SHP77 treated with DMSO at 0.1 percent for 48 hours (cell line): ENCODE measurements around the gene ETFB.

Experiments used
- DNase-seq: peaks from one replicate; lab custom pipeline; 2025; lab: John Stamatoyannopoulos, UW

Gene ETFB

DNA sequence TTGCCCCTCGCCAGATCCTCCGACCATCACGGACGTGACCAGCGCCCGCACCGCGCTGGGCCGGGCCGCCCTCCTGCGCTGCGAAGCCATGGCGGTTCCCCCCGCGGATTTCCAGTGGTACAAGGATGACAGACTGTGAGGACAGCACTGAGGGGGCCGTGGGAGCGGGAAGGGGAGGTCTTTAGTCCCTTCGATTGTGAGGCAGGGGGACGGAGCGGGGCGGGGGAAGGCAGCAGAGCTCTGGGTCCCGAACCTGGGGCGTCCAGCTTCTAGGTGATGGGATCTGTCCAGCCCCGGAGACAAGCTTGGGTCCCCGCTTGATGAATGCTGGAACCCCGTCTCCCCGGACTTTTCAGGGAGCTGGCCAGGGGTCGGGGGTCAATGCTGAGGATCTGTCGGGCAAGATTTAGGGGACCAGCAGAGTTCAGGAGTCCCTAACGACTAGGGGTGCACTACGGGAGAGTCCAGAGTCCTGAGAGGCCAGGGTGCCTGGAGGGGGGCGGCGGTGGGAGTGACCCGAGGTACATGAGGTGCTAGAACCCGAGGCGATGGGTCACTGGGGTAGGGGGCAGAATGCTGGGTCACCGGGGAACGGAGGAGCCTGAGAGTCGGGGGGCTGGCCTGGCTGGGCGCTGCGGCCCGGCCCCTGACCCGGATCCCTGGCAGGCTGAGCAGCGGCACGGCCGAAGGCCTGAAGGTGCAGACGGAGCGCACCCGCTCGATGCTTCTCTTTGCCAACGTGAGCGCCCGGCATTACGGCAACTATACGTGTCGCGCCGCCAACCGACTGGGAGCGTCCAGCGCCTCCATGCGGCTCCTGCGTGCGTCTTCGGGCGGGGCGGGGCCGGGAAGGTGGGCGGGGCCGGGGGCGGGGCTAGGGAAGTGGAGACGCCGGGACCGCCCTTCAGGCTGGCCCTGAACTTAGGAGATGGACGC is 38.9 kb downstream of the ETFB start:
- DNase-seq: no peak

DNA sequence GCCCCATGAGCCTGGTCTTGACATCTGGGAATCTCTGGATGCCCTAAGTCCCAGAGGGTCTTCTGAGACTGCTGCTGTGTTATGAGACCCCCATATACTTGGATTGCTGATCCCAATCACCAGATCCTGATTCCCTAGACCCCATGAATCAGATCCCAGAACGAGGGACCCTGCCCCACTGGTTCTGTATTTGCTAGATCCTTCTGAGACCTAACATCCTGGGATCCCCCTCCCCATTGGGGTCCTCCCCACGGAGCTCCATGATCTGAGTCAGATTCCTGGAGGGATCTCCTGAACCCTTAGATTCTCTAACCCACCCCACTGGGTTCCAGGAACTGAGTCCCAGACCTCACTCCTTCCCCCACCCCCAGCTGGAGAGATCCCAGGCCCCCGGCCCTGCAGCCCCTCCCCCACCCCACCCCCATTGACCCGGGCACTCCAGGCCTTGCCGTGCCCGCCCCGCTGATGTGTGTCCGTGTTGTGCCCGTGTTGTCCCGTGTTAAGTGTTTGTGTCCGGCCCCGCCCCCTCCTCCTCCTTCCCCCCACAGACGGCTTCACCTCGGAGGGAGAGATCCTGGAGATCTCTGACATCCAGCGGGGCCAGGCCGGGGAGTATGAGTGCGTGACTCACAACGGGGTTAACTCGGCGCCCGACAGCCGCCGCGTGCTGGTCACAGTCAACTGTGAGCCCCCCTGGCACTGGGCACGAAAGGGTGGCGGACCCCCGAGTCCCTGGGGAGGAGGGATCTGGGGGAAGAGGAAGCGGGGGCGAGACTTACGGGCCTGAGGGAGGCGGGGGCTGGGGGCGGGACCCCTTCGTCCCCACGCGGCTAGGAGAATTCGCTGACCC is 39.7 kb downstream of the ETFB start:
- no peak for DNase-seq

GRCh38 chr19:51325161-51325976 is 40.8 kb downstream of the ETFB start:
- no peak for DNase-seq

DNA sequence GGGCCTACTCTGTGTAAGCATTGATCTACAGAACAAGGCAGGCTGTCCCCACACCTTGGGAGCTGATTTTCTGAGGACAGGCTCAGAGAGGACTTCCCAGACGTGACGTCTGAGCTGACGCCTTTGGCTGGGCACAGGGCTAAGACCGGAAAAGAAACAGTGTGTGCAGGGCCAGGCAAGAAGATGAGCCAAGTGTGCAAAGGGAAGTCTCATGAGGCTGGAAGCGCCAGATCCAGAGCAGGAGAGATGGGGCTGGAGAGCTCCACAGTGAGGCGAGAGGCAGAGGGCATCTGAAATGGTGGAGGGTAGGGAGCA is 42.1 kb downstream of the ETFB start:
- DNase-seq: no peak

DNA sequence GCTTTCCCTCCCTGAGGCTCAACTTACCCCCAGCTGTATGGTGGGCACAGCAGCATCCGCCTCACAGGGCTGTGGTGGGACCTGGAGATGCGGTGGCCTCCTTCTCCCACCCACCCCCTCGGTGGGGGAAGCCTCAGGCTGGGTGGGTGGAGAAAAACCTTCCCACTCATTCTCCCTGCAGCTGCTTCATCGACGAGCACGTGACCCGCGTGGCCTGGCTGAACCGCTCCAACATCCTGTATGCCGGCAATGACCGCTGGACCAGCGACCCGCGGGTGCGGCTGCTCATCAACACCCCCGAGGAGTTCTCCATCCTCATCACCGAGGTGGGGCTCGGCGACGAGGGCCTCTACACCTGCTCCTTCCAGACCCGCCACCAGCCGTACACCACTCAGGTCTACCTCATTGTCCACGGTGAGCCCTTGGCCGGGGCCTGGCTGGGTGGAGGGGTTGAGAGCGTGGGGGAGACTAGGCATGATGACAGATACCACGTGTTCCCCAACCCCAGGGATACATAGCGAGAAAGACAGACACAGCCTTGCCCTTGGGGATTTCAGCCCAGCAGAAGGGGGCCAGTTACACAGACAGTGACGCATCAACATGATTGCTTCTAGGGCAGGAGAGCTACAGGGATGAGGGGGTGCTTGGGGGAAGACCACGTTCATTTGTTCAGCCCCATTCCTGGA is 42.6 kb downstream of the ETFB start:
- DNase-seq: no peak

- no peak for DNase-seq
These were observed 44.4 kb downstream of the ETFB start for GRCh38 chr19:51321799-51322198.

- DNase-seq: no peak
These were observed 45.9 kb downstream of the ETFB start for GRCh38 chr19:51320280-51320657.

DNA sequence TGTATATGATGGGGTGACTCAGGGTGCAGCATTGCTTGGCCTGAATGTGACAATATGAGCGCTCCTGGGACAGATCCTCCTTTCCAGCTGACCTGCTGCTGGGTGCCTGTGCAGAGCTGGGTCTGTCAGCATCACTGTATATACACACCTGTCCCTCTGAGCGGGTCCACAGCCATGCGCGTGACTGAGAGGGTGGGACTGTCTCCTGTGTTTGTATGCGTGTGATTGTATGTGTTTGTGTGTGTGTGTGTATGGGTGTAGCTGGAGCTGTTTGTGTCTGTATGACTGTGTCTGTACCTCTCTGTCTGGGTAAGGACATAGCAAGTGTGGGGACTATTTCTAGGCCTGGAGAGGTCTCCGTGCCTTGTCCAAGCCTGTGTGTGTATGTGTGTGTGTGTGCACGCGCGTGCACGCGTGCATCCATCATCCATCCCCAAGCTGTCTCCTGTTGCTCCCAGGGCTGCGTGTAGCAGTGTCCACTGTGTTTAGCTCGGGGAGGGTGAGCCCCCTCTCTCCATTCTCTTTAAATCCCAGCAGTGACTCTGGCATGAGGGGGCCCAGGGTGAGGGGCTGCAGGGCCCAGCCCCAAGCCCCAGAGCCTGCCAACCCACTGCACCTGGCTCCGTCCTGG is 46.4 kb downstream of the ETFB start:
- no peak for DNase-seq

DNA sequence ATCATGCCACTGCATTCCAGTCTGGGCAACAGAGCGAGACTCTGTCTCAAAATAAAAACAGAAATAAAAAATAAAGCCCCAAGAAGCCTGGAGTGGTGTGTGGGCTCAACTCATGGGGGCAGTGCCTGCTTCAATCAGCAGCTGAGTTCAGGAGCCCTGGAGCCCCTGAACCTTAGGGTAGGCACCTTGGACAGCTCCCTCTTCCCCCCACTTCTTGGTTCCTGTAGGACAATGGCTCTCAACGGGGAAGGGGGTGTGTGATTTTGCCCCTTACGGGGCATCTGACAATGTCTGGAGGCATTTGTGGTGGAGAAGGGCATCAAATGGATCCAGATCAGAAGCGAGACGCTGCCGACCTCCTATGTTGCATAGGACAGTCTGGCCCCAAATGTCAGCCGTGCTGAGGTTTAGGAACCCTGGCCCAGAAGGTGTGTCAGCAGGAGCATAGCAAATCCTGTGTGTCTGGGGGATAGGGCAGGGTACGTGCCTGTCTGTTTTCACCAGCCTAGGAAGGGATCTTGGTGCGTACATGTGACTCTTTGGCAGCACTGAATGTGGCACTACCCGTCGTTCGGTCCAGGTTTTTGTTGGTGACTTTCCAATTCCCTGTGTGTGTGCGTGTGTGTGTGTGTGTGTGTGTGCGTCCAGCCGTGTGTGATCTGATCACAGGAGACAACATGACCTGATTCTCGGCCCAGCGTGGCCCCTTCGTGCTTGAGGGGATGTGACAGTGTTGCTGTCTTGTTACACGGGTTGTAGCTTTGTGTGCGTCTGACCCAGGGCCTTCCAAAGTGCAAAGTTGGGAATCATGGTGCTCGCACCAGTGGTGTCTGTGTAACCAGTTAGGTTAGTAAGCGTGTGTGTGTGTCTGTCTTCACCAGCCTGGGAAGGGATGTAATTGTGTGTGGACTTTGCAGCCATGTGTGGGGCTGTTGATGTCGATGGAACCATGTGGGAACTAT is 47.2 kb downstream of the ETFB start:
- DNase-seq: no peak

GRCh38 chr19:51317968-51318367 is 48.2 kb downstream of the ETFB start:
- DNase-seq: no peak

- no peak for DNase-seq
These were observed 48.8 kb downstream of the ETFB start for GRCh38 chr19:51317376-51317775.

DNA sequence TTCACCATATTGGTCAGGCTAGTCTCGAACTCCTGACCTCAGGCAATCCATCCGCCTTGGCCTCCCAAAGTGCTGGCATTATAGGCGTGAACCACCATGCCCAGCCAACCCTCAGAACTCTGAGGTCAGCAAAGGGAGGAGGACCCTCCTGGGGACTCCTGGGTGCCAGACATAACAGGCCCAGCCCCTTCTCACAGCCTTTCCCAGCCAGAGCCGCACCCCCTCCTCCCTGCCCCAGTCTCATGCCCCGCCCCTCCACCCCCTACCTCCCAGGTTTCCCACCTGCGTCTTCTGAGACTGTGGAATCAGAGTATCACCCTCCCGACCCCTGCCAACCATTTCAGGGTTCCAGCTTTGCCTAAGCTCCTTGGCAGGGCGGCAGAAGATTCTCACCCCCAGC is 49.5 kb downstream of the ETFB start:
- DNase-seq: no peak

DNA sequence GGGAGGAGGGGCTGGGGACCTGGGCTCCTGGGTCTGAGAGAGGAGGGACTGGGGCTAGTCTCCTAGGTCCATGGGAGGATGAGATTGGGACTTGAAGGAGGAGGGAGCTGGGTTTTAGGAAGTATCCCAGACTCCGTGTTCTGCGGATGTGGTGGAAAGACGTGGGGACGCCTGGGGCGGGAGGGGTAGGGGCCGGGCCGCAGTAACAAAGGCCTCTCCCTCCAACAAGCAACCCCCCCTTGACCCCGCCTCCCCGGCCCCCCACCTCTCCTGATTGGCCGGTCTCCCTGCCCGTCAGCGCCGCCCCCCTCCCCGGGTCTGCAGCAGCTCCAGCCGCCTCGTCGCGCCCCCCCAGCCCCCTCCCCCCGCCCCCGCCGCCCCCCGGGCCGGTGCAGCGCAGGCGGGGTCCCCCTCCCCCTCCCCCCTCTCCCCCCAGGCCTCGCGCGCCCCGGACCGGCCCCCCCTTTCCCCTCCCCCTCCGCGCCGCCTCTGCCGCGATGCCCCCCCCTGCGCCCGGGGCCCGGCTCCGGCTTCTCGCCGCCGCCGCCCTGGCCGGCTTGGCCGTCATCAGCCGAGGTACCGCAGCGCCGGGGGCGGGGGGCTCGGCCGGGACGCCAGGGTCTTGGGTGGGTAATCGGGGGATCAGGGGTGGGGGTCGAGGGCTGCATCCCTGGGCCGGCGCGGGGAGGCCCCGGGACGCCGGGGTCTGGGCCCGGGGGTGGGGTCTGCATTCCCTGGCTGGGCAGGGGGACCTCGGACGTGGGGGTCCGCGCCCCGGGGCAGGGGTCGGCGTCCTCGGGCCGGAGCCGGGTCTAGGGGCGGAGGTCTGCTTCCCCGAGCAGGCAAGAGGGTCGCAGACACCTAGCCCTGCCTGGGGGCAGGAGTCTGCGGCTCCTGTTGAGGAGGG is 54.6 kb downstream of the ETFB start, which contains the start of gene IGLON5:
Gene IGLON5, plus strand, starts transcription at position 294 of the 907 bp plus-strand sequence. Its CDS starts 204 bp downstream, at position 498.
- no peak for DNase-seq

DNA sequence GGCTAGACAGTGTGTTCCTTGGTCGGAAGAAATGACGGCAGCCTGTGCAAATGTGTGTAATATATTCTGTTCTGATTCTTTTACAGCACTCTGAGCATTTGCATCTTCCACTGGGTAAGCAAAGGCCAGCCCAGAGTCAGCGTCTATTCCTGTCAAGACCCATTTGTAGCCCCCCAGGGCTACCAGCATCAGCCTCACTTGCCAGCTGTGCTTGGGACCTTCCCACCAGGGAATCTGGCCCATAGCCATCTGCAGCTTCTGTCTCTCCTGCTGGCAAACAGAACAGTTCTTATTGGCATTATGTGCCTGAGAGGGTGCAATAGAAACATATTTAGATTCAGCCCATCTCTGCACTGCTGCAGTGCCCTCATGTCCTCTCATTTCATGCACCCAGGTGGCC is 60.7 kb downstream of the ETFB start:
- DNase-seq: no peak

DNA sequence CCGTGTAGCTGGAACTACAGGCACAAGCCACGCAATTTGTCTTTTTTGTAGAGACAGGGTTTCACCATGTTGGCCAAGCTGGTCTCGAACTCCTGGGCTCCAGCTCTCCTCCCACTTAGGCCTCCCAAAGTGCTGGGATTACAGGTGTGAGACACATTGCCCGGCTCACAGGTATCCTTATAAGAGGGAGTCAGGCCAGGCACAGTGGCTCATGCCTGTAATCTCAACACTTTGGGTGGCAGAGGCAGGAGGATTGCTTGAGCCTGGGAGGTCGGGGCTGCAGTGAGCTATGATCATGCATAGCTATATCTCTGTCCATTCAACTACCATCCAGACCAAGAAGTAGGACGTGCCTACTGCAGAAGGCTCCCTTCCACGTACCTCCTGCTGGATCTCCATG is 64.9 kb downstream of the ETFB start:
- no peak for DNase-seq

DNA sequence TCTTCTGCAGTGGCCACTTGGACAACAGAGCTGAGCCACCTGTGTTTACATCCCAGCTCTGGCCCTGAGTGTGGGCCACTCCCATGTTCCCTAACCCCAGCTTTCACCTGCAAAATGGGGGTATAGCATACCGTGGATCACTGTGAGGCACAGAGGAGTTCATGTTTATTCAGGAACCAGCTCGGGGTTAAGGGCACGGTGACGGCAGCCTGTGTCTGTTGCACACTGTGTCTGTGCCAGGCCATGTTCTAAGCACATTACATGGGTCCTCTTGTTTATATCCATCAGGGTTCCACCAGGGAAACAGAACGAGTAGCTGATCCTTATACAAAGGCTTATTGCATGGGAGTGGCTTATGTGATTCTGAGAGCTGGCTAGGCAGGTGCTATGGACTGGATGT is 68.8 kb downstream of the ETFB start:
- no peak for DNase-seq

- DNase-seq: no peak
These were observed 69.7 kb downstream of the ETFB start for GRCh38 chr19:51296336-51297093.
